ENCODE measurements around the gene SIK3.

SIK3 gene

GRCh38 chr11:117089685-117090084 is 8.5 kb downstream of the SIK3 start:
- TF ChIP-seq SPI1 (IDR thresholded peaks at IDR 0.05; ENCODE audit: borderline replicate concordance, low read depth) = no peak
- TF ChIP-seq REST (IDR thresholded peaks at IDR 0.05; ENCODE audit: insufficient replicate concordance, low read depth) = no peak
- no peak for TF ChIP-seq POLR2AphosphoS5 (IDR thresholded peaks at IDR 0.05; ENCODE audit: low read depth)
- TF ChIP-seq GABPA (IDR thresholded peaks at IDR 0.05; ENCODE audit: low read depth) = no peak
- TF ChIP-seq CTCF (IDR thresholded peaks at IDR 0.05; ENCODE audit: insufficient read depth, low read length) = no peak
- DNase-seq (ENCODE audit: low read depth in 1 of 2, low spot score in 1 of 2) = no peak
- no peaks in the 10 kb centered on the region for H3K27me3 ChIP-seq (ENCODE audit: insufficient read depth, poor library complexity, severe bottlenecking)
- H3K27ac ChIP-seq (replicated peaks) = no peak overlapping the region
- no peak overlapping the region for H3K4me3 ChIP-seq (replicated peaks; ENCODE audit: insufficient read depth, low read length)

GRCh38 chr11:117087446-117087845 is 10.8 kb downstream of the SIK3 start:
- Histone ChIP-seq H3K27me3 (ENCODE audit: insufficient read depth, poor library complexity, severe bottlenecking) (no peaks in the 10 kb centered on the region), H3K4me3 (replicated peaks; ENCODE audit: insufficient read depth, low read length) (no peak overlapping the region), H3K27ac (replicated peaks) (no peak overlapping the region)
- no peak for DNase-seq (ENCODE audit: low read depth in 1 of 2, low spot score in 1 of 2)
- TF ChIP-seq REST (IDR thresholded peaks at IDR 0.05; ENCODE audit: insufficient replicate concordance, low read depth) = no peak
- TF ChIP-seq SPI1 (IDR thresholded peaks at IDR 0.05; ENCODE audit: borderline replicate concordance, low read depth) = no peak
- no peak for TF ChIP-seq GABPA (IDR thresholded peaks at IDR 0.05; ENCODE audit: low read depth)
- TF ChIP-seq CTCF (IDR thresholded peaks at IDR 0.05; ENCODE audit: insufficient read depth, low read length) = no peak
- no peak for TF ChIP-seq POLR2AphosphoS5 (IDR thresholded peaks at IDR 0.05; ENCODE audit: low read depth)

- H3K4me3 ChIP-seq (replicated peaks; ENCODE audit: insufficient read depth, low read length) = no peak overlapping the region
- H3K27ac ChIP-seq (replicated peaks) = no peak overlapping the region
- no peaks in the 10 kb centered on the region for H3K27me3 ChIP-seq (ENCODE audit: insufficient read depth, poor library complexity, severe bottlenecking)
- TF ChIP-seq CTCF (IDR thresholded peaks at IDR 0.05; ENCODE audit: insufficient read depth, low read length) (no peak), SPI1 (IDR thresholded peaks at IDR 0.05; ENCODE audit: borderline replicate concordance, low read depth) (no peak), REST (IDR thresholded peaks at IDR 0.05; ENCODE audit: insufficient replicate concordance, low read depth) (no peak), GABPA (IDR thresholded peaks at IDR 0.05; ENCODE audit: low read depth) (no peak), POLR2AphosphoS5 (IDR thresholded peaks at IDR 0.05; ENCODE audit: low read depth) (no peak)
- DNase-seq (ENCODE audit: low read depth in 1 of 2, low spot score in 1 of 2) = no peak
Measured at GRCh38 chr11:117084992-117085391, 13.2 kb downstream of the SIK3 start.

Measured in HL-60 (cell line).